Stimulated activated CD8-positive, alpha-beta memory T cell treated with anti-CD3 and anti-CD28 coated beads, Interleukin-7, amount 100 ng/mL, for 1 hour (primary cell): ENCODE measurements around the gene GFOD2.

Source experiments
- DNase-seq, 2 donors: peaks; one replicate each; pipeline ENCODE4 v3.0.0-alpha.2; 2020; ENCODE audit warnings: low read depth in 2 of 2

Gene GFOD2

GRCh38 chr16:67658849-67659674, 60.1 kb downstream of the GFOD2 start:
- DNase-seq, result no peak

GRCh38 chr16:67657751-67658518, 61.2 kb downstream of the GFOD2 start:
- DNase-seq, result no peak

- DNase-seq, result no peak
These were observed 62.0 kb downstream of the GFOD2 start for GRCh38 chr16:67657017-67657608.

DNA sequence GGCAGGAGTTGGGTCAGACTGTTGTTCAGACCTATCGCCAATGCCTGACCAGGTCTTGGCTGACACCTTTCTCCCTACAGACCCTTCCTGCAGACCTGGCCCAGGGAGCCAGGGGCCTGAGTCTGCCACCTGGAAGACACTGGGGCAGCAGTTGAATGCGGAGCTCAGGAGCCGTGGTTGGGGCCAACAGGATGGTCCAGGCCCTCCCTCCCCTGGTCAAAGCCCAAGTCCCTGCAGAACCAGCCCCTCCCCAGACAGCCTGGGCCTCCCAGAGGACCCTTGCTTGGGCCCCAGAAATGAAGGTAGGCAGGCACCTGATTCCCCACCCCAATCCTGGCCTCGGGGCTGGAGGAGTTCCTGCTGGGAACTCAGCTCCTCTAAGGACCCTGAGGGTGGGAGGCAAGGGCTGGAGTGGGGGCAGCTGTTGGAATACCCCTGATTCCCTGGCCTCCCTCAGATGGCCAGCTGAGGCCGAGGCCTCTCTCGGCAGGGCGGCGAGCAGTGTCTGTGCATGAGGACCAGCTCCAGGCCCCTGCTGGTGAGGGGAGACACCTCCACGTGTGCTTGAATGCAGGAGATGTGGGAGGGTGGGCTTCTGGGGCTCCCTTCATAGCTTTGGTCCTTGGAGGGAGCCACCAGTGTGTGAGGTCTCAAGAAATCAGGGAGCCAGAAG, 62.6 kb downstream of the GFOD2 start:
- no peak for DNase-seq

DNA sequence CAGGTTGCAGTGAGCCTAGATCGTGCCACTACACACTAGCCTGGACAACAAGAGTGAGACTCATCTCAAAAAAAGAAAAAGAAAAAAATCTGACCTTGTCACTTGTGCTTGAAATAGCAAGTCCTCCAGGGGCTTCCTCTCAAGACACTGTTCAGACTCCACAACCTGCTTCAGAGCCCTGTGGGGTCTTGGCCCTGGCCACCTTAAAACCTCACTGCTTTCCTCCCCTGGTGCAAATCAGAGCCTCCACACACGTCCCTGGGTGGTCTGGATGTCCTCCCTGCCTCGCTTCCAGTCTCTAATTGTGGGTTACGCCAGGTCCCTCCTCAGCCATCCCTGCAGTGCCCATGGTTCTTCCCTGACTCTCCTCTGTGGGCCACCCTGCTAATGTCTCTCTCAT, 63.8 kb downstream of the GFOD2 start:
- DNase-seq, result no peak

DNA sequence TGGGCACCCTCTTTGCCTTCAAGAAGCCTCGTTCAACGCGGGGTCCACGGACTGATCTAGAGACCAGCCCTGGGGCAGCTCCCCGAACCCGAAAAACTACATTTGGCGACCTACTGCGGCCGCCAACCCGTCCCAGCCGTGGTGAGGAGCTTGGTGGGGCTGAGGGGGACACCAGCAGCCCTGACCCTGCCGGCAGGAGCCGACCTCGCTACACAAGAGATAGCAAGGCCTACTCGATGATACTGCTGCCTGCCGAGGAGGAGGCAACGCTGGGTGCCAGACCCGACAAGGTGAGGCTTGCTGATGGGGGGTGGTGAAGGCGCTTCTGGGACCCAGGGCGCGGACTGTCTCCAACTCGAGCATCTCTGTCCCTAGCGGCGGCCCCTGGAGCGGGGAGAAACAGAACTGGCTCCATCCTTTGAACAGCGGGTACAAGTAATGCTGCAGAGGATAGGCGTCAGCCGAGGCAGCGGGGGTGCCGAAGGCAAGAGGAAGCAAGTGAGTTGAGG, 64.7 kb downstream of the GFOD2 start:
- no peak for DNase-seq

DNA sequence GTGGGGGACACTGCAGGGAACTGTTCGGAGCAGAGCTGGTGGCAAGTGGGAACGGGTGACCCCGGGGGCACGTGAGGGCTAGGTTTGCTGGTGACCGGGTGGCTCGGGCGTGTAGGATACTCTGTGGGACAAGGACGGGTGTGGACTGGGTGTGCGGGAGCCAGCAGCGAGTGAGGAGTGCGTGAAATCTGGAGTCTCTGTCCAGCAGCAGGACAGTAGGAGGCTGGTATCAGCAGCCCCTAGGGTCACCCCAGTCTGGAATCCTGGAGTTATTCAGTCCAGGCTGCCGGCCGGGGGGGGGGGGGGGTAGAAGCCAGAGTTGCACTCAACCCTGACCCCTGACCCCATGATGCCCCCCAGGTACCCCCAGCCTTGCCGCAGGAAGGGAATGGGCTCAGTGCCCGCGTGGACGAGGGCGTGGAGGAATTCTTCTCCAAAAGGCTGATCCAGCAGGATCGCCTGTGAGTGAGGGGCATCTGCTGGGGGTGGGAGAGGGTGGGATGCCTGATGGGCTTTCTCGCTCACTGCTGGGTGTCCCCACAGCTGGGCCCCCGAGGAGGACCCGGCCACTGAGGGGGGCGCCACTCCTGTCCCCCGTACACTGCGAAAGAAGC, 65.2 kb downstream of the GFOD2 start:
- DNase-seq, result no peak

- DNase-seq, result no peak
These were observed 65.9 kb downstream of the GFOD2 start for GRCh38 chr16:67653128-67653788.

DNA sequence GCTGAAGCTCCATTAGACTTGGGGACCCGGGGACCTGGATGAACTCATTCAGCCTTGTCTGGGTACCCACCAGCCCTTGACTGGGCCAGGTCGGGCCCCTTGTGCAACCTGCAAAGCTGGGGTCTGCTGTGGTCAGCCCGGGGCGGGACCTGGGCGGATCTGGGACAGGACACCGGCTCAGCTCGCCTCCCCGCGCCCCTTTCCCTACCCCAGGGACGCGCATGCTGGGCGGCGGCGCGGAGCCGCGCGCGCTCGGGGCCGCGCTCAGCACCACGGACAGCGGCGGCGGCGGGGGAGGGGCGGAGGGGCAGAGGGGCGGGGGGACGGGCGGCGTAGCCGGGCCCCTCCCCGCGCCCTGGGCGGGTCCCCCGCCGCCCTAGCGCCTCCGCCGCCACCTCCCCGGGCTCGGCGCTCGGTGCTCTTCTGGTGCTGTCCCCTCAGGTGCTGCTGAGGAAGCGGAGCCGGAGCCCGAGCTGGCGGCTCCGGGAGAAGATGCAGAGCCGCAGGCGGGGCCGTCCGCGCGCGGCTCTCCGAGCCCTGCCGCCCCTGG, 66.5 kb downstream of the GFOD2 start:
- DNase-seq, result no peak

- DNase-seq, result no peak
These were observed 67.3 kb downstream of the GFOD2 start for GRCh38 chr16:67651847-67652246.

DNA sequence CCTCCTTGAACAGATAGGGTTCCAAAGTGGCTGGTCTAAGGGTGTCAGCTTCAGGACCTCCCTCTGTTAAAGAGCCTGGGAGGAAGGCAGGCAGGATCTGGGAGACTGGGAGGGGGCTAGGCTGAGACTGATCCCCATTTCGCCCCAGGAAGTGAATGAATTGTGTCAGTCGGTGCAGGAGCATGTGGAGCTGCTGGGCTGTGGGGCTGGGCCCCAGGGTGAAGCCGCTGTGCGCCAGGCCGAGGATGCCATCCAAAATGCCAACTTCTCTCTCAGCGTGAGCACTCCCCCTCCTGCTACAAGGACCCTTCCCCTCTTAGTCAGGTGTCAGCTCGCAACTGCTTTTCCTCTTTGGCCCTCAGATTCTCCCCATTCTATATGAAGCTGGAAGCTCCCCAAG, 68.1 kb downstream of the GFOD2 start:
- no peak for DNase-seq

- no peak for DNase-seq
These were observed 69.1 kb downstream of the GFOD2 start for GRCh38 chr16:67650023-67650422.

DNA sequence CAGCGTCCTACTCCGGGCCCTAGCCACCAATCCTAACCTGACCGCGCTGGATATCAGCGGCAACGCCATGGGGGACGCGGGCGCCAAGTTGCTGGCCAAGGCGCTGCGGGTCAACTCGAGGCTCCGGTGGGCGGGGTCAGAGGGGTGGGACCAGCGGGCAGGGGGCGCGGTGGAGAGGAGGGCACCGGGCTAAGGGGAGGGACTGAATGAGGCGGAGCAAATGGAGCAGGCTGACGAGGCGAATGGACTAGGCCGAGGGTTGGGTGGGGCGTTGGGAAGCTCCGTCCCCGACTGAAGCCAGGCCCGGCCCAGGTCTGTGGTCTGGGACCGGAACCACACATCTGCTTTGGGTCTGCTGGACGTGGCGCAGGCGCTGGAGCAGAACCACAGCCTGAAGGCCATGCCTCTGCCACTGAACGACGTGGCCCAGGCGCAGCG, 69.6 kb downstream of the GFOD2 start:
- DNase-seq, result no peak

DNA sequence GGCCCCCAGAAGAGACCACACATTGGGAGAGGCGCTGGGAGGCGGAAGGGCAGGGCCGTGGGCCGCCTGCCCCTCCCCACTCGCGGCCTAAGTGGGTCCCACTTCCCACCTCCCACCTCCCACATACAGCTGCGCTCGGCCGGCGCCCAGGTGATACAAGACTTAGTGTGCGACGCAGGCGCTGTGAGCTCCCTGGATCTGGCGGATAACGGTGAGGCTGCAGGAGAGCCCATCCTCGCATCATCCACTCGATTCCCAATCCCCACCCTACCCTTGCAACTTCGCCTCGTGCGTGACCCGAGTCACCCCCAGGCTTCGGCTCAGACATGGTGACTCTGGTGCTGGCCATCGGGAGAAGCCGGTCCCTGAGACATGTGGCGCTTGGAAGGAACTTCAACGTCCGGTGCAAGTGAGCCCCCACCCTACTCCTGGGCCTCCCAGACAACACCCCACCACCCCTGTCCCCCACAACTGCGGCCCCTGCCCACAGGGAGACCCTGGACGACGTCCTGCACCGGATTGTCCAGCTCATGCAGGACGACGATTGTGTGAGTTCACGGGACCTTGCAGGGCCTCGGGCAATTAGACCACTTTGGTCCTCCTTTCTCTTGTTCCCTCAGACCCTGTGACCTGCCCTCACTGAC, 70.2 kb downstream of the GFOD2 start:
- no peak for DNase-seq

GRCh38 chr16:67648088-67648763, 70.9 kb downstream of the GFOD2 start:
- DNase-seq, result no peak

DNA sequence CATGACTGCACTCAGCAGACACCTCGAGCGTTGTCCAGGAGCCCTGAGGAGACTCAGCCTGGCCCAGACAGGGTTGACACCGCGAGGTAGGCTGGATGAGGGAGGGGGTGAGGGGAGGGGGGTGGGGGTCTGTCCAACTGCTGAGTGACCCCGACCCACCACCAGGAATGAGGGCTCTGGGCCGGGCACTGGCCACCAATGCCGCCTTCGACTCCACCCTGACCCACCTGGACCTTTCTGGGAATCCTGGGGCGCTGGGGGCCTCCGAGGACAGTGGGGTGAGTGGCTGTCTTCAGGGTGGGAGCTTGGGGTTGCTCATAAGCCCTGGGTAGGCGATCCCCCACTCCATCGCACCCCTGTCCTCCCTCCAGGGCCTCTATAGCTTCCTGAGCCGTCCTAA, 71.4 kb downstream of the GFOD2 start:
- no peak for DNase-seq

GRCh38 chr16:67647111-67647651, 71.9 kb downstream of the GFOD2 start:
- DNase-seq, result no peak

DNA sequence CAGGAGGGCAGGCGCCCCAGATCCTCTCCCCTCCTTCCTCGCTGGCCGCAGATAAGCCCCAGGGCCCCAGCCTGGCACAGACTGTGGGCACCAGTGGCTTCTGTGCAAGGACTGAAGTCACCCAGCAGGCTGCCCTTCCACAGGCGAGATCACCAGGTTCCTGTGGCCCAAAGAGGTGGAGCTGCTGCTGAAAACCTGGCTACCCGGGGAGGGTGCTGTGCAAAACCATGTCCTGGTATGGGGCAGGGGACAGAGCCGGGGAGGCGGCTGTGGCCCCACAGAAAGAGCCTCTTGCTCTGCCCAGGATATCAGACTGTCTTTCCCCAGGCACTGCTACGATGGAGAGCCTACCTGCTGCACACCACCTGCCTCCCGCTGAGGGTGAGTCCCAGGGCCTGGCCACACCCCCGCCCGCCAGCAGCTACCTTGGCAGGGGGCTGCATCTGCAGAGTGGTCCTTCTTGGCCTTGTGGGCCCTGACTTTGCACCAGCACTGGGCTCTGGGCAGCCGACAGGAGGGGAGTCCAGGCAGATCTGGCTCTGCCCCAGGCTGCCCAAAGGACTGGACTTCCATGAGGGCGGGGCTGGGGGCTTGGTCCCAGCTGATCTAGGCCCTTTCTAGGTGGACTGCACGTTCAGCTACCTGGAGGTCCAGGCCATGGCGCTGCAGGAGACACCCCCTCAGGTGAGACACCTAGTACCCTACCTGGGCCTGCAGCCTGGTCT, 73.6 kb downstream of the GFOD2 start:
- no peak for DNase-seq

GRCh38 chr16:67644038-67644437, 75.1 kb downstream of the GFOD2 start:
- DNase-seq, result no peak
